Mesenchymal stem cell (in vitro differentiated cells and primary cell): ENCODE results near the gene CAMK1D.
A peak's percentile ranks its signal among the peaks of the same experiment; 100 is the strongest.

Source experiments
- DNase-seq: peaks from one replicate; pipeline ENCODE4 v3.0.0-alpha.2; 2013
- H2AFZ ChIP-seq: one replicate; pipeline ENCODE4 v1.6.1; 2013; ENCODE audit warnings: low read depth, mild to moderate bottlenecking, control low read depth, inconsistent platforms, low read length, moderate library complexity
- H2AK5ac ChIP-seq: 2 replicates; pipeline ENCODE4 v1.6.1; 2013; ENCODE audit warnings: low read length, moderate library complexity, mild to moderate bottlenecking, inconsistent platforms; ENCODE audit not compliant: severe bottlenecking
- H2BK120ac ChIP-seq: one replicate; pipeline ENCODE4 v1.6.1; 2013; ENCODE audit warnings: low read depth, mild to moderate bottlenecking, inconsistent platforms, low read length, moderate library complexity
- H2BK12ac ChIP-seq, 2 experiments: one replicate each; pipeline ENCODE4 v1.6.1; 2013; ENCODE audit warnings: inconsistent platforms in 2 of 2, low read length in 2 of 2, mild to moderate bottlenecking in 2 of 2, moderate library complexity in 2 of 2, control low read depth in 1 of 2
- H2BK15ac ChIP-seq: one replicate; pipeline ENCODE4 v1.6.1; 2013; ENCODE audit warnings: mild to moderate bottlenecking, low read depth, inconsistent platforms; ENCODE audit not compliant: poor library complexity, severe bottlenecking
- H2BK5ac ChIP-seq: 2 replicates; pipeline ENCODE4 v1.6.1; 2013; ENCODE audit warnings: low read depth, mild to moderate bottlenecking, low read length, control low read depth, inconsistent platforms; ENCODE audit not compliant: poor library complexity, severe bottlenecking
- H3K14ac ChIP-seq, 2 experiments: one replicate each; pipeline ENCODE4 v1.6.1; 2013; ENCODE audit warnings: inconsistent platforms in 2 of 2, low read length in 2 of 2, control low read depth in 1 of 2, mild to moderate bottlenecking in 1 of 2, moderate library complexity in 1 of 2
- H3K18ac ChIP-seq, 2 experiments: one replicate each; pipeline ENCODE4 v1.6.1; 2013; ENCODE audit warnings: inconsistent platforms in 2 of 2, low read length in 2 of 2, control low read depth in 1 of 2, low read depth in 1 of 2, mild to moderate bottlenecking in 1 of 2
- H3K23ac ChIP-seq, 2 experiments: one replicate each; pipeline ENCODE4 v1.6.1; 2013; ENCODE audit warnings: inconsistent platforms in 2 of 2, low read length in 2 of 2, mild to moderate bottlenecking in 2 of 2, moderate library complexity in 2 of 2, control low read depth in 1 of 2
- H3K27ac ChIP-seq: 2 replicates; pipeline ENCODE4 v1.5.1; 2013; ENCODE audit warnings: mild to moderate bottlenecking, moderate library complexity, low read length, control low read depth, inconsistent platforms; ENCODE audit not compliant: poor library complexity, severe bottlenecking
- H3K27me3 ChIP-seq, 2 experiments: 2 replicates each; pipeline versions ENCODE4 v1.6.1 to v1.7.0; 2013; ENCODE audit warnings: low read length in 2 of 2, mild to moderate bottlenecking in 2 of 2, moderate library complexity in 2 of 2, control low read depth in 1 of 2, inconsistent platforms in 1 of 2; ENCODE audit not compliant: control insufficient read depth in 1 of 2, insufficient read depth in 1 of 2
- H3K36me3 ChIP-seq, 2 experiments: 2 replicates each; pipeline versions ENCODE4 v1.6.1 to v1.7.0; 2013; ENCODE audit warnings: low read length in 2 of 2, control low read depth in 1 of 2, inconsistent platforms in 1 of 2, low read depth in 1 of 2, mild to moderate bottlenecking in 1 of 2; ENCODE audit not compliant: insufficient read depth in 2 of 2, control insufficient read depth in 1 of 2
- H3K4ac ChIP-seq, 2 experiments: one replicate each; pipeline ENCODE4 v1.6.1; 2013; ENCODE audit warnings: inconsistent platforms in 2 of 2, low read length in 2 of 2, mild to moderate bottlenecking in 2 of 2, moderate library complexity in 2 of 2, control low read depth in 1 of 2, low read depth in 1 of 2
- H3K4me1 ChIP-seq: 2 replicates; pipeline ENCODE4 v1.6.1; 2013; ENCODE audit warnings: low read depth, low read length, control low read depth; ENCODE audit not compliant: control insufficient read depth, insufficient read depth
- H3K4me2 ChIP-seq: 2 replicates; pipeline ENCODE4 v1.6.1; 2013; ENCODE audit warnings: low read length, mild to moderate bottlenecking, inconsistent platforms; ENCODE audit not compliant: poor library complexity, severe bottlenecking
- H3K4me3 ChIP-seq, 2 experiments: 2 replicates each; pipeline versions ENCODE4 v1.5.1 to v1.7.0; 2013; ENCODE audit warnings: low read length in 2 of 2, mild to moderate bottlenecking in 2 of 2, control low read depth in 1 of 2, low read depth in 1 of 2; ENCODE audit not compliant: insufficient read depth in 1 of 2
- H3K79me1 ChIP-seq: replicated peaks from 2 replicates; pipeline ENCODE4 v1.6.1; 2013; ENCODE audit warnings: mild to moderate bottlenecking, control low read depth, low read length, inconsistent platforms; ENCODE audit not compliant: poor library complexity, severe bottlenecking
- H3K9ac ChIP-seq: 2 replicates; pipeline ENCODE4 v1.7.0; 2013; ENCODE audit warnings: mild to moderate bottlenecking, low read length, moderate library complexity
- H3K9me3 ChIP-seq: 2 replicates; pipeline ENCODE4 v1.7.0; 2013; ENCODE audit warnings: mild to moderate bottlenecking, low read length; ENCODE audit not compliant: control insufficient read depth
- H4K8ac ChIP-seq: one replicate; pipeline ENCODE4 v1.6.1; 2013; ENCODE audit warnings: inconsistent platforms, mild to moderate bottlenecking, low read length, moderate library complexity
- H4K91ac ChIP-seq: one replicate; pipeline ENCODE4 v1.6.1; 2013; ENCODE audit warnings: mild to moderate bottlenecking, low read length, inconsistent platforms
- WGBS: methylation state at CpG from one replicate; pipeline ENCODE4 v1.1.7; 2013; ENCODE audit warnings: mixed read lengths; 5-methylcytosine and 5-hydroxymethylcytosine counted together

CAMK1D gene

GRCh38 chr10:12416344-12417050 is 67.2 kb downstream of the CAMK1D start:
- no peak overlapping the region for H2BK15ac ChIP-seq
- no peak overlapping the region for H2BK120ac ChIP-seq
- peak overlapping the region in 1 of 2 experiments; percentile 47 for H3K18ac ChIP-seq
- H3K4me2 ChIP-seq, result no peak overlapping the region
- H3K9ac ChIP-seq, result peak overlapping the region; percentile 58
- no peaks in the 10 kb centered on the region for H3K9me3 ChIP-seq
- 81% methylated on average over 13 of the region's 13 CpGs for WGBS
- H4K91ac ChIP-seq, result no peak overlapping the region
- H3K79me1 ChIP-seq, result peaks cover 26% of the 10 kb centered on the region
- no peak overlapping the region for H2BK12ac ChIP-seq
- H3K27me3 ChIP-seq, result no peaks in the 10 kb centered on the region
- peak overlapping the region in 1 of 2 experiments; percentile 30 for H3K4me3 ChIP-seq
- H3K14ac ChIP-seq, result no peak overlapping the region
- peak; percentile 47 for DNase-seq
- peak overlapping the region; percentile 68 for H2AK5ac ChIP-seq
- H3K27ac ChIP-seq, result no peak overlapping the region
- H3K4ac ChIP-seq, result peak overlapping the region in 1 of 2 experiments; percentile 41
- no peak overlapping the region for H4K8ac ChIP-seq
- H3K23ac ChIP-seq, result no peak overlapping the region
- H3K36me3 ChIP-seq, result no peaks in the 10 kb centered on the region
- peaks cover 22% of the 10 kb centered on the region for H3K4me1 ChIP-seq
- H2BK5ac ChIP-seq, result no peak overlapping the region
- no peak overlapping the region for H2AFZ ChIP-seq

- Histone ChIP-seq H3K79me1 (peaks cover 28% of the 10 kb centered on the region), H2BK120ac (no peak overlapping the region), H3K9ac (peak overlapping the region; percentile 58), H3K4me3 (no peak overlapping the region), H3K36me3 (no peaks in the 10 kb centered on the region), H2BK12ac (no peak overlapping the region), H2BK15ac (no peak overlapping the region), H2AFZ (no peak overlapping the region), H3K9me3 (no peaks in the 10 kb centered on the region), H3K23ac (no peak overlapping the region), H3K4ac (no peak overlapping the region), H3K27me3 (no peaks in the 10 kb centered on the region), H3K14ac (no peak overlapping the region), H3K4me1 (peaks cover 22% of the 10 kb centered on the region), H2BK5ac (no peak overlapping the region), H3K27ac (no peak overlapping the region), H2AK5ac (peak overlapping the region; percentile 82), H3K18ac (no peak overlapping the region), H4K8ac (no peak overlapping the region), H4K91ac (no peak overlapping the region), H3K4me2 (no peak overlapping the region)
- no peak for DNase-seq
- 93% methylated on average over 3 of the region's 6 CpGs for WGBS
Observed at GRCh38 chr10:12417331-12417730, 68.0 kb downstream of the CAMK1D start.

GRCh38 chr10:12418000-12418399 is 68.7 kb downstream of the CAMK1D start:
- no peaks in the 10 kb centered on the region for H3K36me3 ChIP-seq
- no peaks in the 10 kb centered on the region for H3K9me3 ChIP-seq
- H2AK5ac ChIP-seq, result peak overlapping the region; percentile 89
- H2BK15ac ChIP-seq, result no peak overlapping the region
- H3K27ac ChIP-seq, result no peak overlapping the region
- peaks cover 22% of the 10 kb centered on the region for H3K4me1 ChIP-seq
- H2BK120ac ChIP-seq, result no peak overlapping the region
- H3K9ac ChIP-seq, result peak overlapping the region; percentile 88
- no peak overlapping the region for H3K18ac ChIP-seq
- no peak overlapping the region for H3K4ac ChIP-seq
- H4K91ac ChIP-seq, result no peak overlapping the region
- H3K4me2 ChIP-seq, result no peak overlapping the region
- no peak overlapping the region for H4K8ac ChIP-seq
- WGBS, result 96% methylated on average over 7 of the region's 7 CpGs
- H3K27me3 ChIP-seq, result no peaks in the 10 kb centered on the region
- no peak overlapping the region for H2AFZ ChIP-seq
- peak; percentile 27 for DNase-seq
- no peak overlapping the region for H3K4me3 ChIP-seq
- peaks cover 26% of the 10 kb centered on the region for H3K79me1 ChIP-seq
- no peak overlapping the region for H2BK5ac ChIP-seq
- no peak overlapping the region for H3K14ac ChIP-seq
- peak overlapping the region in 1 of 2 experiments; percentile 40 for H2BK12ac ChIP-seq
- no peak overlapping the region for H3K23ac ChIP-seq

- no peaks in the 10 kb centered on the region for H3K9me3 ChIP-seq
- H3K27ac ChIP-seq, result peak overlapping the region; percentile 90
- peaks cover 23% of the 10 kb centered on the region for H3K4me1 ChIP-seq
- peaks cover 26% of the 10 kb centered on the region for H3K79me1 ChIP-seq
- H3K4me2 ChIP-seq, result no peak overlapping the region
- WGBS, result 84% methylated on average over 13 of the region's 13 CpGs
- peak overlapping the region in 1 of 2 experiments; percentile 2 for H3K4me3 ChIP-seq
- no peak overlapping the region for H3K23ac ChIP-seq
- H2BK15ac ChIP-seq, result no peak overlapping the region
- no peak overlapping the region for H3K14ac ChIP-seq
- no peak overlapping the region for H4K8ac ChIP-seq
- no peak overlapping the region for H2BK120ac ChIP-seq
- H3K9ac ChIP-seq, result peak overlapping the region; percentile 88
- no peak overlapping the region for H2BK5ac ChIP-seq
- H3K27me3 ChIP-seq, result no peaks in the 10 kb centered on the region
- no peak overlapping the region for H2AK5ac ChIP-seq
- DNase-seq, result no peak
- H3K18ac ChIP-seq, result peak overlapping the region in 1 of 2 experiments; percentile 37
- no peak overlapping the region for H4K91ac ChIP-seq
- peaks cover 0 to 1% of the 10 kb centered on the region in 2 experiments for H3K36me3 ChIP-seq
- no peak overlapping the region for H3K4ac ChIP-seq
- no peak overlapping the region for H2AFZ ChIP-seq
- peak overlapping the region in 1 of 2 experiments; percentile 70 for H2BK12ac ChIP-seq
Observed at GRCh38 chr10:12418725-12419261, 69.4 kb downstream of the CAMK1D start.
